Measurements from ENCODE around the gene HES4.

The HES4 gene

DNA sequence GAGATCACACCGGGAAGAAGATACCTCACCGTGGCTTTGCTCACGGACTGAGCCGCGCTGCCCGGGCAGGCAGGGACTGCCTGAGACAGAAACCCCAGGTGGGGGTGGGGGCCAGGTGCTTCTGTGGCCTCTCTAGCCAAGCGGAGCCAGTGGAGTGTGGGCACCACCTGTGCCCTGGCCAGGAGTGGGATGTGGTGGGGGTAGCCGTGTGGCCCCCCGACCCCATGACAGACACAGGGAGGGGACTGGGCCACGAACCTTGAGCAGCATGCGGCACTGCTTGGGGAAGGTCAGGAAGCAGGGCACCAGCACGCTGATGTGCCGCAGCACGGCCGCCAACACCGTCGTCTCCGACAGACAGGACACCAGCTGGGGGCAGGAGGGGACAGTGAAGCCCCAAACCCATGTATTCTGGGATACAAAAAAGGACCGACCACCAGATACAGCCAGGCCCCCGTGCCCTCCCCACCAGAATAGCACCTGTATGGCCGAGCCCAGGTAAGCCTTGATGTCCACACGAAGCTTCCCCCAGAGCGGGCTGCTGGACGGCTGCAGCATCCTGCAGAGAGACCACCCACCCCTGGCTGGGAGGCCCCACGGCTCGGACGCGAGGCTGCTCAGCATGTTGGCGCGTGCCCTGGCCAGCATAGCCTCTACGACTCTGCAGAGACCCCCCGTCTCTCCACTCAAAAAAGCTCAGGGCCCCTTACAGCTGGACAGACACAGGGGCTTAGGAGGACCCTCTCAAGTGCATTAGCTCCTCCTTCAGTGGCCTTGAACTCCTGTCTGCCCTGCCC lies 46.2 kb downstream of the HES4 start:
- H3K4me3 ChIP-seq (ENCODE audit: low read depth, low read length): no peak overlapping the region

DNA sequence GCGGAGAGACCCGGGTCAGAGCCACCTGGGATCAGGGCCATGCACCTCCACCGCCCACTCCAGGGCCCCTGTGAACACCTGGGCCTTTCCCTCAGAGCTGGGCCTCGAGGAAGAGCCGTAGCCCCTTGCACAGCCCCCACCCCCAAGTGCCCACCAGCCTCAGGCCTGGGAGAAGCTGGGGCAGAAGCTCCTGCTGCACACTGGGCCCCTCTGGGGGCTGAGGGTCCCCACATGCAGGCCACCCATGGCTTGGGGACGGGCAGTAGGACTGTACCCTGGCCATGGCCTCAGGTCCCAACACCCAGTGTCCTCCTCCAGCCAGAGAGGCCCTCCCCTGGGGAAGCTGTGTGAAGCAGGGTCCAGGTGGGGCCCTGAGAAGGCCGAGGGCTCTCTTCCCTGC lies 47.3 kb downstream of the HES4 start:
- no peak overlapping the region for H3K4me3 ChIP-seq (ENCODE audit: low read depth, low read length)

DNA sequence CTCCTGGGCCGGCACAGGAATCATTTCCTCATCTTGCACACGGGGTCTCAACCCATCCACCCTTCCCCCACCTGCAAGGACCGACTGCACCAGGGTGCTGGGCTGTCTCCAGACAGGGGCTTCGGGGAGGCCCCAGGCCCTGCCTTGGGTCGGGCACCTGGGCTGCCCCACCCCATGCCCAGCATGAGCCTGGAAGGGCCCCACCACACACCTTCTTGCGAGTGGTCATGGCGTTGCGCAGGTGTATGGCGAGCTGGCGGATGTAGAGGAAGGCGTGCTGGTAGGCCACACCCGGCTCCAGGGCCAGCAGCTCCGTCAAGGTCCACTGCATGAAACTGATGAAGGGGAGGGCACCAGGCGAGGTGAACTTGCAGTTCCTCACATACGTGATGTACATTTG lies 47.7 kb downstream of the HES4 start:
- no peak overlapping the region for H3K4me3 ChIP-seq (ENCODE audit: low read depth, low read length)

DNA sequence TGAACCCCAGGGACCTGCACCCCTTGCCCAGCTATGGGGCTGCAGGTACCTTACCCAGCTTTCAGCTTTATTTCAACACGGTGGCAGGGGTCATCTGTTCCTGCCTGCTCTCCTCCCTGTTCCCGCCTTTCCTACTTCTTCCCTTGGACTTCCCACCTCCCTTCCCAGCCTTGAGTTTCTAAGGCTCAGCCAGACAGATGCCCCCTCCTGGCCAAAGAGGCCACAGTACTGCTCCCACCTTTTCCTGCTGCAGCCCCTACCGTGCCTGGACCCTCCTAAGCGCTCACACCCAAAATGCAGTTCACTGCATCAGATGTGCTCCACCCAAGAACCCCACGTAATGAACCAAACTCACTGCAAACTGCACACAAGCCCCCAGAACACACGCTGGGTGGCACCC lies 48.5 kb downstream of the HES4 start:
- H3K4me3 ChIP-seq (ENCODE audit: low read depth, low read length): no peak overlapping the region

DNA sequence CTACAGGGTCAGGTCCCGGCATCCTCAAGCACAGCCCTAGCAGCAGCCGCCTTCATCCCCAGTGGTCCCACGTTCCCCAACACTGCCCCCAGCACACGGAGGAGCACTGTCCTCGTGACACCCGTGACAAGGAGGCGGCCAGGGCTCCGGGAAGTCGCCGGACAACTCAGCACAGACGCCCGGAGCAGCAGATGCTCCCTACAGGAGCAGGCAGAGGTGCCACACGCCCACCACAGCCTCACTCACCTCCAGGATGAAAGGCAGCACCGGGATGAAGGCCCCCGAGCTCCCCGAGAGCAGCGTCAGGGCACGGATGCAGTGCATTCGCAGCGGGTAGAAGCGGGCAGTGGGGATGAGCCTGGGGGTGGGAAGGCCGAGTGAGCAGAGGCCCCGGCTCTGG lies 49.0 kb downstream of the HES4 start:
- no peak overlapping the region for H3K4me3 ChIP-seq (ENCODE audit: low read depth, low read length)

DNA sequence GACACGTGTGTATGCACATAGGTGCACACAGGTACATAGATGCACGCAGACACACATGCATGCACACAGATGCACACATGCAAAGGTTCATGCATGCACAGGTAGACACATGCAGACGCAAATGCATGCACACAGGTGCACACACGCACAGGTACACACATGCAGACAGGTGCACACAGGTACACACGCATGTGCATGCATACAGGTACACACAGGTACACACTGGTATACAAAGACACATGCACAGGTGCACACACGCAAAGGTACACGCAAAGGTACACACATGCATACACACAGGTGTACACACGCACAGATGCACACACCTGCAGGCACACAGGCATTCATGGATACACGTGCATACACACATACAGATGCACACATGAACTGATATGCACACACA lies 49.6 kb downstream of the HES4 start:
- no peak overlapping the region for H3K4me3 ChIP-seq (ENCODE audit: low read depth, low read length)

Data from iPS-11a (cell line).